HCT116 (cell line): Measurements from ENCODE around the gene TEX26. TPM values are rescaled to one million over a fixed set of nuclear protein-coding genes. Genes with fewer than 3 reads are reported as not detected.

Experiments
- ATAC-seq: fragments of 200-7000 bp; cut with Tn5 transposase; 2 replicates; pipeline ENCODE4 v1.9.1; 2020; ENCODE audit warnings: mild to moderate bottlenecking, moderate library complexity
- BruUV-seq: library from RNA; stranded (reverse); fragments of 400-500 nt; replicated peaks from 2 replicates; lab custom pipeline; 2021; lab: Mats Ljungman, UMichigan
- CTCF ChIA-PET: fragments of 300-600 bp; sonication (Branson Sonifier 250); formaldehyde crosslinking; loops from one replicate; lab custom pipeline; 2021; ENCODE audit warnings: antibody characterized with exemption; lab: Charles Lee
- POLR2A ChIA-PET: fragments of 300-600, 350-600 bp; sonication (Branson Sonifier 250); formaldehyde crosslinking; loops from one replicate; lab custom pipeline; 2021; ENCODE audit warnings: antibody characterized with exemption; lab: Charles Lee
- RAD21 ChIA-PET, 2 experiments: fragments of 300-600 bp; sonication (Branson Sonifier 250); formaldehyde crosslinking; loops; one replicate each; lab custom pipeline; 2023; ENCODE audit warnings: low total read pairs in 2 of 2; ENCODE audit not compliant: uncharacterized antibody in 2 of 2, unreplicated experiment in 2 of 2, low non-redundant PET in 1 of 2; lab: Charles Lee
- DNase-seq: peaks from one replicate; pipeline ENCODE4 v3.0.0-alpha.2; 2010; ENCODE audit warnings: low read depth, low spot score
- H2AFZ ChIP-seq: fragments of 200-600 bp; shearing (Covaris generic), sonication (generic); 2 replicates; pipeline ENCODE4 v1.6.1; 2017; ENCODE audit warnings: low read depth, mixed run types, mixed read lengths, antibody characterized with exemption, low read length; ENCODE audit not compliant: poor library complexity, severe bottlenecking
- H3K27ac ChIP-seq: 2 replicates; pipeline ENCODE4 v1.5.1; 2012; ENCODE audit warnings: low read depth, low read length
- H3K27me3 ChIP-seq: fragments of 200-600 bp; sonication (generic); 2 replicates; pipeline ENCODE4 v1.6.1; 2016; ENCODE audit warnings: mixed run types, low read length, mixed read lengths; ENCODE audit not compliant: insufficient read depth
- H3K36me3 ChIP-seq, 2 experiments: fragments of 200-500 bp in 1 of 2; fragments of 200-600 bp in 1 of 2; sonication (Bioruptor generic) in 1 of 2; sonication (generic) in 1 of 2; 2 replicates each; pipeline versions ENCODE4 v1.5.1 to v1.6.1; 2014 to 2016; ENCODE audit warnings: low read length in 2 of 2, inconsistent platforms in 1 of 2, mixed read lengths in 1 of 2, mixed run types in 1 of 2; ENCODE audit not compliant: insufficient read depth in 2 of 2, control insufficient read depth in 1 of 2
- H3K4me1 ChIP-seq, 2 experiments: fragments of 200-600 bp in 1 of 2; sonication (generic) in 1 of 2; 2 replicates each; pipeline versions ENCODE4 v1.5.1 to v1.6.1; 2012 to 2017; ENCODE audit warnings: low read length in 2 of 2, inconsistent platforms in 1 of 2, mild to moderate bottlenecking in 1 of 2, mixed read lengths in 1 of 2, mixed run types in 1 of 2, moderate library complexity in 1 of 2; ENCODE audit not compliant: insufficient read depth in 2 of 2, control insufficient read depth in 1 of 2
- H3K4me2 ChIP-seq: fragments of 200-600 bp; sonication (generic); 2 replicates; pipeline ENCODE4 v1.6.1; 2017; ENCODE audit warnings: mixed run types, low read length, mixed read lengths
- H3K4me3 ChIP-seq, 2 experiments: fragments of 200-600 bp in 1 of 2; sonication (generic) in 1 of 2; replicated peaks in 1 of 2; 2 replicates each; pipeline ENCODE4 v1.5.1; 2011 to 2016; ENCODE audit warnings: low read length in 2 of 2, control low read depth in 1 of 2, low read depth in 1 of 2, mild to moderate bottlenecking in 1 of 2, mixed read lengths in 1 of 2, mixed run types in 1 of 2
- H3K79me2 ChIP-seq: fragments of 200-600 bp; sonication (generic); 2 replicates; pipeline ENCODE4 v1.6.1; 2017; ENCODE audit warnings: mild to moderate bottlenecking, mixed run types, low read length, moderate library complexity, mixed read lengths; ENCODE audit not compliant: insufficient read depth
- H3K9ac ChIP-seq: fragments of 200-600 bp; sonication (generic); 2 replicates; pipeline ENCODE4 v1.6.1; 2016; ENCODE audit warnings: low read length, mixed read lengths
- H3K9me2 ChIP-seq: fragments of 200-600 bp; sonication (generic), shearing (Covaris generic); 2 replicates; pipeline ENCODE4 v1.6.1; 2017; ENCODE audit warnings: mixed run types, mild to moderate bottlenecking, moderate library complexity; ENCODE audit not compliant: insufficient read depth
- H3K9me3 ChIP-seq, 2 experiments: fragments of 200-500 bp in 1 of 2; fragments of 200-600 bp in 1 of 2; sonication (Bioruptor generic) in 1 of 2; sonication (generic) in 1 of 2; 2 replicates each; pipeline ENCODE4 v1.6.1; 2014 to 2017; ENCODE audit warnings: low read length in 2 of 2, mixed read lengths in 2 of 2, inconsistent platforms in 1 of 2, low read depth in 1 of 2, mild to moderate bottlenecking in 1 of 2, mixed run types in 1 of 2, moderate library complexity in 1 of 2; ENCODE audit not compliant: control insufficient read depth in 1 of 2, insufficient read depth in 1 of 2
- H4K20me1 ChIP-seq: fragments of 200-600 bp; sonication (generic), shearing (Covaris generic); 2 replicates; pipeline ENCODE4 v1.6.1; 2017; ENCODE audit warnings: mixed run types, mild to moderate bottlenecking, moderate library complexity; ENCODE audit not compliant: insufficient read depth
- CBX3 ChIP-seq: IDR thresholded peaks from 2 replicates; pipeline ENCODE4 v1.6.1; 2012; ENCODE audit warnings: low read depth
- CEBPB ChIP-seq: IDR thresholded peaks from 2 replicates; pipeline ENCODE4 v1.6.1; 2012; ENCODE audit warnings: low read depth
- EGR1 ChIP-seq: IDR thresholded peaks from 2 replicates; pipeline ENCODE4 v1.6.1; 2012; ENCODE audit warnings: low read depth
- ELF1 ChIP-seq: IDR thresholded peaks from 2 replicates; pipeline ENCODE4 v1.6.1; 2012; ENCODE audit warnings: low read depth, borderline replicate concordance
- EZH2 ChIP-seq: fragments of 200-600 bp; sonication (generic); IDR thresholded peaks from 2 replicates; pipeline ENCODE4 v1.6.1; 2017; ENCODE audit warnings: antibody characterized with exemption, mixed run types
- EZH2phosphoT487 ChIP-seq: fragments of 200-600 bp; IDR thresholded peaks from 2 replicates; pipeline ENCODE4 v1.6.1; 2018; ENCODE audit warnings: antibody characterized with exemption, borderline replicate concordance
- FOSL1 ChIP-seq: IDR thresholded peaks from 2 replicates; pipeline ENCODE4 v1.6.1; 2012; ENCODE audit warnings: low read depth
- MAX ChIP-seq: IDR thresholded peaks from 2 replicates; pipeline ENCODE4 v1.6.1; 2012
- REST ChIP-seq: IDR thresholded peaks from 2 replicates; pipeline ENCODE4 v1.6.1; 2012; ENCODE audit warnings: low read depth
- SIN3A ChIP-seq: IDR thresholded peaks from 2 replicates; pipeline ENCODE4 v1.6.1; 2012; ENCODE audit warnings: low read depth
- SRF ChIP-seq: IDR thresholded peaks from 2 replicates; pipeline ENCODE4 v1.6.1; 2012; ENCODE audit warnings: low read depth
- TCF7L2 ChIP-seq: IDR thresholded peaks from 2 replicates; pipeline ENCODE4 v1.7.0; 2011; ENCODE audit warnings: borderline replicate concordance, inconsistent platforms; ENCODE audit not compliant: insufficient read depth, insufficient read length; ENCODE audit errors: extremely low read depth
- YY1 ChIP-seq: IDR thresholded peaks from 2 replicates; pipeline ENCODE4 v1.6.1; 2011; ENCODE audit warnings: low read length, low read depth, moderate library complexity, mild to moderate bottlenecking; ENCODE audit not compliant: insufficient replicate concordance; ENCODE audit errors: extremely low read depth
- ZNF274 ChIP-seq: fragments of 200-500 bp; sonication (Bioruptor generic); IDR thresholded peaks from 2 replicates; pipeline ENCODE4 v1.6.1; 2014; ENCODE audit warnings: mild to moderate bottlenecking, low read depth, low read length, inconsistent platforms
- intact Hi-C: fragments of 100-400 bp; cut with micrococcal nuclease; formaldehyde crosslinking; loops from 2 replicates; pipeline ENCODE4 v1.10.0; 2022
- total RNA-seq: library from RNA; stranded (reverse); gene quantifications from one replicate; pipeline ENCODE4 v1.2.1, GENCODE V29; 2021; ENCODE audit not compliant: unreplicated experiment

Gene TEX26
- total RNA-seq, 1 experiment from 2014 or later, result not detected

- TF ChIP-seq REST (no peak), SIN3A (no peak), CEBPB (no peak), TCF7L2 (no peak), SRF (no peak)
Measured at GRCh38 chr13:30907121-30907861, 25.2 kb upstream of the TEX26 start (continued).

DNA sequence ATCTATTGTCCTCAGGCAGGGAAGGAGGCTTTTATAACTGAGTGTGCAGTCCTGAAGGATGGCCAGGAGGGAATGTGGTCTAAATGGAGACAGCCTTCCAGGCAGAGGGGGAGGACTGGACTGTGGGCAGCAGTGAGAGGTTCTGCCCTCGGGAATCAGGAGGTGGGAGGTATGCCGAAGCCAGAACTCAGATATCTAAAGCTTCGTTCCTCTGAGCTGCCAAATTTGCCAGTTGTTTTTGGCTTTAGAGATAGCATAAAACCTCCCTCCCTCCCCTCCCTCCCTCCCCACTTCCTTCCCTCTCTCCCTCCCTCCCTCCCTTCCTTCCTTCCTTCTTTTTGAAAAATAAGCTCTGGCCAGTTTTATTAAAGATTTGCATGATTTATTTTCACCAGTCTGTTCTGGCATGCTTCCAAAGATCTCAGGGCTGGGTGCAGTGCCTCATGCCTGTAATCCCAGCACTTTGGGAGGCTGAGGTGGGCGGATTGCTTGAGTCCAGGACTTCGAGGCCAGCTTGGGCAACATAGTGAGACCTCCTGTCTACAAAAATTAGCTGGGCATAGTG is 24.0 kb upstream of the TEX26 start:
- ATAC-seq (no peak), DNase-seq (no peak)
- Histone ChIP-seq H3K79me2 (no peaks in the 10 kb centered on the region), H3K4me1 (no peaks in the 10 kb centered on the region), H3K4me2 (no peak overlapping the region), H3K4me3 (no peak overlapping the region), H2AFZ (no peak overlapping the region), H3K9me2 (no peaks in the 10 kb centered on the region), H3K9ac (no peak overlapping the region), H4K20me1 (no peaks in the 10 kb centered on the region), H3K27me3 (peaks cover 19% of the 10 kb centered on the region), H3K27ac (no peak overlapping the region), H3K36me3 (no peaks in the 10 kb centered on the region), H3K9me3 (no peaks in the 10 kb centered on the region)
- ChIA-PET CTCF (interaction anchor here (0.5 to 1.5 kb wide), 3 partner anchors 16 to 136 kb away, joined by 3 read pairs; no protein-coding TSS in a partner anchor), POLR2A (no interaction called here), RAD21 (no interaction called here)
- BruUV-seq, result no TSS peak
- intact Hi-C loops, result no loop called here
- no peak for TF ChIP-seq SRF
- no peak for TF ChIP-seq FOSL1
- no peak for TF ChIP-seq REST
- TF ChIP-seq ELF1, result no peak
- TF ChIP-seq EGR1, result no peak
- TF ChIP-seq MAX, result no peak
- no peak for TF ChIP-seq SIN3A
- TF ChIP-seq YY1, result no peak
- no peak for TF ChIP-seq EZH2phosphoT487
- no peak for TF ChIP-seq CBX3
- no peak for TF ChIP-seq TCF7L2
- no peak for TF ChIP-seq EZH2
- no peak for TF ChIP-seq ZNF274
